Stimulated activated CD4-positive, alpha-beta T cell treated with anti-CD3 and anti-CD28 coated beads, Interleukin-12 subunit alpha, Interleukin-12 subunit beta, amount 100 ng/mL, for 24 hours (primary cell): ENCODE results near the gene MARCKS.
"Not testable (repeated sequence)": the region's sequence is repeated elsewhere in the genome, so short reads cannot be mapped to it uniquely, and the experiment has no call there.

Experiments
- DNase-seq, 2 experiments: peaks; one replicate each; pipeline ENCODE4 v3.0.0-alpha.2; 2020; ENCODE audit warnings: low read depth in 2 of 2

The MARCKS gene

GRCh38 chr6:113884011-113884410, 26.9 kb downstream of the MARCKS start:
- no peak for DNase-seq

GRCh38 chr6:113886512-113886911, 29.4 kb downstream of the MARCKS start:
- no peak for DNase-seq

- DNase-seq = no peak
Measured at GRCh38 chr6:113888493-113888892, 31.3 kb downstream of the MARCKS start.

GRCh38 chr6:113888956-113889630, 31.9 kb downstream of the MARCKS start:
- no peak for DNase-seq

GRCh38 chr6:113893451-113893850, 36.3 kb downstream of the MARCKS start:
- DNase-seq = no peak

GRCh38 chr6:113893866-113894265, 36.7 kb downstream of the MARCKS start:
- DNase-seq = no peak

- no peak for DNase-seq
Measured at GRCh38 chr6:113894712-113895674, 37.8 kb downstream of the MARCKS start.

- DNase-seq = no peak
Measured at GRCh38 chr6:113901482-113901881, 44.3 kb downstream of the MARCKS start.

- no peak for DNase-seq
Measured at GRCh38 chr6:113903666-113904330, 46.7 kb downstream of the MARCKS start.

GRCh38 chr6:113907102-113907815, 50.1 kb downstream of the MARCKS start:
- no peak for DNase-seq

GRCh38 chr6:113908801-113909200, 51.7 kb downstream of the MARCKS start:
- no peak for DNase-seq

GRCh38 chr6:113909224-113909856, 52.2 kb downstream of the MARCKS start:
- no peak for DNase-seq

GRCh38 chr6:113910285-113910684, 53.1 kb downstream of the MARCKS start:
- DNase-seq = not testable (repeated sequence)
